BJ (cell line): ENCODE measurements around the gene RAB3GAP2. TPM values are rescaled to one million over a fixed set of nuclear protein-coding genes. Genes with fewer than 3 reads are reported as not detected.
"Not testable (repeated sequence)": the region's sequence is repeated elsewhere in the genome, so short reads cannot be mapped to it uniquely, and the experiment has no call there.

Source experiments
- CTCF ChIA-PET: fragments of 350-600 bp; formaldehyde crosslinking; extraction: SDS; loops from one replicate; lab custom pipeline; 2021; ENCODE audit warnings: antibody characterized with exemption, inconsistent platforms; lab: Yijun Ruan, JAX
- POLR2A ChIA-PET: fragments of 300-600 bp; sonication (Branson Sonifier 250); formaldehyde crosslinking; extraction: SDS; loops from one replicate; lab custom pipeline; 2021; ENCODE audit warnings: antibody characterized with exemption; lab: Charles Lee
- DNase-seq: peaks from one replicate; pipeline ENCODE4 v3.0.0-alpha.2; 2011; ENCODE audit warnings: low read depth
- H3K27me3 ChIP-seq: 2 replicates; pipeline ENCODE4 v1.6.0; 2011; ENCODE audit warnings: low read length; ENCODE audit not compliant: control insufficient read depth, insufficient read depth
- H3K36me3 ChIP-seq: 2 replicates; pipeline ENCODE4 v1.5.1; 2011; ENCODE audit warnings: low read length; ENCODE audit not compliant: control insufficient read depth, insufficient read depth
- H3K4me3 ChIP-seq: 2 replicates; pipeline ENCODE4 v1.5.1; 2011; ENCODE audit warnings: low read depth, mild to moderate bottlenecking, control low read depth, low read length
- CTCF ChIP-seq: IDR thresholded peaks from 2 replicates; pipeline ENCODE4 v1.5.1; 2011; ENCODE audit warnings: low read depth, mild to moderate bottlenecking, control low read depth, inconsistent platforms, low read length, moderate library complexity; ENCODE audit not compliant: insufficient read depth
- polyA plus RNA-seq: library from polyadenylated mRNA; depleted of rRNA; stranded (reverse); fragments of >200 nt; gene quantifications from 2 replicates; pipeline ENCODE4 v1.2.3, GENCODE V29; 2011; rRNA removed
- small RNA-seq: library from RNA; depleted of rRNA; stranded (forward); fragments of <200 nt; gene quantifications from one replicate; pipeline ENCODE3, GENCODE V24; 2012; ENCODE audit warnings: low replicate concordance, low read depth; ENCODE audit not compliant: insufficient read length

The RAB3GAP2 gene
- polyA plus RNA-seq, 1 experiment = 25.1 TPM

GRCh38 chr1:220113136-220113695 lies 159.0 kb downstream of the RAB3GAP2 start:
- H3K4me3 ChIP-seq = no peak overlapping the region
- ChIA-PET POLR2A (no interaction called here), CTCF (interaction anchor here (1.1 to 1.5 kb wide), 4 partner anchors 8 to 23 kb away, joined by 3 to 5 read pairs (median 4); partner anchors contain the start of gene BPNT1)
- TF ChIP-seq CTCF = peak; percentile 48
- no peak for DNase-seq
- H3K36me3 ChIP-seq = peaks cover 2% of the 10 kb centered on the region; the same call in 1 of the 2 replicates
- no peaks in the 10 kb centered on the region for H3K27me3 ChIP-seq

- POLR2A ChIA-PET, H3K27me3 ChIP-seq, H3K36me3 ChIP-seq, H3K4me3 ChIP-seq, DNase-seq: not testable (repeated sequence)
- CTCF ChIA-PET = interaction anchor here (1.1 to 1.5 kb wide), 4 partner anchors 7 to 23 kb away, joined by 3 to 5 read pairs (median 4); partner anchors contain the start of gene BPNT1
Measured at GRCh38 chr1:220112600-220112999, 159.7 kb downstream of the RAB3GAP2 start.

GRCh38 chr1:220110473-220110872 lies 161.8 kb downstream of the RAB3GAP2 start:
- H3K27me3 ChIP-seq, POLR2A ChIA-PET, CTCF ChIA-PET, H3K36me3 ChIP-seq, H3K4me3 ChIP-seq, DNase-seq: not testable (repeated sequence)

- CTCF ChIA-PET = interaction anchor here (1.6 kb wide), 1 partner anchor 10 kb away, joined by 4 read pairs; no protein-coding TSS in a partner anchor
- no peak for DNase-seq
- Histone ChIP-seq H3K27me3 (no peaks in the 10 kb centered on the region), H3K4me3 (no peak overlapping the region), H3K36me3 (peaks cover 6% of the 10 kb centered on the region)
- TF ChIP-seq CTCF = no peak
- POLR2A ChIA-PET = no interaction called here
Measured at GRCh38 chr1:220099826-220100225, 172.4 kb downstream of the RAB3GAP2 start.

Small RNA genes within 50 kb of the gene (small RNA-seq; reads per million reads assigned to genes)
- gene MIR194-1 (not detected), gene MIR215 (2.3 reads per million, percentile 19 among the genes with 10 or more reads in this experiment), gene MIR664A (not detected), gene SNORA36B (2.1 reads per million, percentile 10 among the genes with 10 or more reads in this experiment)

Other genes with a start within 250 kb of the RAB3GAP2 start
- 88.7 and 142 TPM in 2 replicates for gene EPRS1, start 225.9 kb downstream of the RAB3GAP2 start, polyA plus RNA-seq
- 28.8 and 32.6 TPM in 2 replicates for gene BPNT1, start 182.7 kb downstream of the RAB3GAP2 start, polyA plus RNA-seq
- gene IARS2, start 178.3 kb downstream of the RAB3GAP2 start, polyA plus RNA-seq = 10.7 and 22.5 TPM in 2 replicates